C4-2B (cell line): ENCODE data around the gene GNAT1.
A peak's percentile ranks its signal among the peaks of the same experiment; 100 is the strongest.

Source experiments
- ZFX ChIP-seq: fragments of 450-650 bp; IDR thresholded peaks from 2 replicates; pipeline ENCODE4 v1.6.1; 2017
- TF ChIP-seq, protein P1 (sequence below): fragments of 450-650 bp; conservative IDR thresholded peaks from 2 replicates; pipeline ENCODE4 v1.5.1; 2017; ENCODE audit warnings: mild to moderate bottlenecking

DNA sequence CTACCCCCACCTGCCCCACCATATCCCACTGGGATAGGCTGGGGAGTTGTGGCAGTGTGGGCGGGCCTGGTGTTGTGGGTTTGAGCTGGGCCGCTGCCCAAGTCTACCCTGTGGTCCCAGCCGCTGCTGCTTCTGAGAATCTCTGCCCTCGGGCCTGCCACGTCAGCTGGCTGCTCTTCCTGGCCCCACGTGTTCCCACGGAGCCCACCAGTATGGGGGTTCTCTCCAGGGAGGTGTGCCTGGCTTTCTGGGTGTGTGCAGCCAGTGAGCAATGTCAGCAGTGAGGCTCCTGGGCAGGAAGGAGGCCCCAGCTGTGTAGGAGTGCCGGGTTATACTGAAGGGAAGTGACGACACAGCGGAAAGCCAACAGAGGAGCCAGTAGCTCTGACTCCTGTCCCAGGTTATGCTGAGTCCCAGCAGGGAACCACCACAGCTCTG, 55.1 kb downstream of the GNAT1 start:
- TF ChIP-seq, protein P1, sequence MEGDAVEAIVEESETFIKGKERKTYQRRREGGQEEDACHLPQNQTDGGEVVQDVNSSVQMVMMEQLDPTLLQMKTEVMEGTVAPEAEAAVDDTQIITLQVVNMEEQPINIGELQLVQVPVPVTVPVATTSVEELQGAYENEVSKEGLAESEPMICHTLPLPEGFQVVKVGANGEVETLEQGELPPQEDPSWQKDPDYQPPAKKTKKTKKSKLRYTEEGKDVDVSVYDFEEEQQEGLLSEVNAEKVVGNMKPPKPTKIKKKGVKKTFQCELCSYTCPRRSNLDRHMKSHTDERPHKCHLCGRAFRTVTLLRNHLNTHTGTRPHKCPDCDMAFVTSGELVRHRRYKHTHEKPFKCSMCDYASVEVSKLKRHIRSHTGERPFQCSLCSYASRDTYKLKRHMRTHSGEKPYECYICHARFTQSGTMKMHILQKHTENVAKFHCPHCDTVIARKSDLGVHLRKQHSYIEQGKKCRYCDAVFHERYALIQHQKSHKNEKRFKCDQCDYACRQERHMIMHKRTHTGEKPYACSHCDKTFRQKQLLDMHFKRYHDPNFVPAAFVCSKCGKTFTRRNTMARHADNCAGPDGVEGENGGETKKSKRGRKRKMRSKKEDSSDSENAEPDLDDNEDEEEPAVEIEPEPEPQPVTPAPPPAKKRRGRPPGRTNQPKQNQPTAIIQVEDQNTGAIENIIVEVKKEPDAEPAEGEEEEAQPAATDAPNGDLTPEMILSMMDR = peak; percentile 80
- no peak for TF ChIP-seq ZFX
